MM.1S (cell line): ENCODE measurements around the gene TUFT1.

Source experiments
- DNase-seq: peaks from one replicate; pipeline ENCODE4 v3.0.0-alpha.2; 2015
- H2AFZ ChIP-seq: fragments of 300-600 bp; sonication (generic); 2 replicates; pipeline ENCODE4 v1.6.0; 2016; ENCODE audit warnings: antibody characterized with exemption, low read length
- H3F3A ChIP-seq: fragments of 300-600 bp; sonication (generic); 2 replicates; pipeline ENCODE4 v1.6.1; 2016; ENCODE audit warnings: mild to moderate bottlenecking, antibody characterized with exemption, low read length, moderate library complexity, mixed read lengths; ENCODE audit not compliant: insufficient read depth
- H3K27ac ChIP-seq: fragments of 300-600 bp; sonication (generic); 2 replicates; pipeline ENCODE4 v1.5.1; 2016; ENCODE audit warnings: mild to moderate bottlenecking, low read length
- H3K27me3 ChIP-seq: fragments of 300-600 bp; sonication (generic); replicated peaks from 2 replicates; pipeline ENCODE4 v1.6.0; 2016; ENCODE audit warnings: low read length; ENCODE audit not compliant: insufficient read depth
- H3K36me3 ChIP-seq: fragments of 300-600 bp; sonication (generic); replicated peaks from 2 replicates; pipeline ENCODE4 v1.6.1; 2016; ENCODE audit warnings: mild to moderate bottlenecking, low read length, mixed read lengths; ENCODE audit not compliant: insufficient read depth
- H3K4me1 ChIP-seq: fragments of 300-600 bp; sonication (generic); 2 replicates; pipeline ENCODE4 v1.6.1; 2016; ENCODE audit warnings: low read length, mixed read lengths
- H3K4me2 ChIP-seq: fragments of 300-600 bp; sonication (generic); 2 replicates; pipeline ENCODE4 v1.6.0; 2016; ENCODE audit warnings: low read depth, low read length
- H3K4me3 ChIP-seq: fragments of 300-600 bp; sonication (generic); 2 replicates; pipeline ENCODE4 v1.5.1; 2016; ENCODE audit warnings: low read length, mixed read lengths
- H3K79me2 ChIP-seq: fragments of 300-600 bp; sonication (generic); 2 replicates; pipeline ENCODE4 v1.6.1; 2016; ENCODE audit warnings: mixed run types, low read length, mixed read lengths
- H3K9ac ChIP-seq: fragments of 300-600 bp; sonication (generic); 2 replicates; pipeline ENCODE4 v1.6.1; 2016; ENCODE audit warnings: low read length, mixed read lengths
- H3K9me2 ChIP-seq: fragments of 300-600 bp; sonication (generic); replicated peaks from 2 replicates; pipeline ENCODE4 v1.6.1; 2016; ENCODE audit warnings: mild to moderate bottlenecking, low read length, mixed read lengths; ENCODE audit not compliant: insufficient read depth
- H3K9me3 ChIP-seq: fragments of 300-600 bp; sonication (generic); replicated peaks from 2 replicates; pipeline ENCODE4 v1.6.1; 2016; ENCODE audit warnings: mild to moderate bottlenecking, low read length, mixed read lengths; ENCODE audit not compliant: insufficient read depth
- H4K20me1 ChIP-seq: fragments of 300-600 bp; sonication (generic); 2 replicates; pipeline ENCODE4 v1.6.1; 2016; ENCODE audit warnings: mild to moderate bottlenecking, low read length, moderate library complexity, mixed read lengths; ENCODE audit not compliant: insufficient read depth
- CTCF ChIP-seq: fragments of 300-600 bp; sonication (generic); IDR thresholded peaks from 2 replicates; pipeline ENCODE4 v1.5.1; 2016; ENCODE audit warnings: antibody characterized with exemption, low read length, mixed read lengths
- EZH2 ChIP-seq: fragments of 300-600 bp; sonication (generic); optimal IDR thresholded peaks from 2 replicates; pipeline ENCODE3; 2017; ENCODE audit warnings: low read depth, mild to moderate bottlenecking, antibody characterized with exemption, low read length, mixed read lengths
- EZH2phosphoT487 ChIP-seq: fragments of 300-600 bp; sonication (generic); IDR thresholded peaks from 2 replicates; pipeline ENCODE4 v1.6.1; 2018; ENCODE audit warnings: antibody characterized with exemption, low read length

The TUFT1 gene

GRCh38 chr1:151546011-151546925, 6.2 kb downstream of the TUFT1 start:
- H3F3A ChIP-seq, result no peaks in the 10 kb centered on the region
- no peak overlapping the region for H3K9ac ChIP-seq
- H3K4me1 ChIP-seq, result peaks cover 18% of the 10 kb centered on the region
- DNase-seq, result peak; percentile 3
- H4K20me1 ChIP-seq, result no peaks in the 10 kb centered on the region
- no peak overlapping the region for H3K4me2 ChIP-seq
- H3K4me3 ChIP-seq, result no peak overlapping the region
- no peaks in the 10 kb centered on the region for H3K9me3 ChIP-seq
- no peaks in the 10 kb centered on the region for H3K9me2 ChIP-seq
- no peaks in the 10 kb centered on the region for H3K27me3 ChIP-seq
- no peak overlapping the region for H2AFZ ChIP-seq
- H3K27ac ChIP-seq, result no peak overlapping the region
- H3K79me2 ChIP-seq, result peaks cover 34% of the 10 kb centered on the region
- TF ChIP-seq EZH2phosphoT487 (no peak), CTCF (no peak), EZH2 (no peak)
- no peaks in the 10 kb centered on the region for H3K36me3 ChIP-seq

GRCh38 chr1:151547119-151547899, 7.2 kb downstream of the TUFT1 start:
- Histone ChIP-seq H4K20me1 (no peaks in the 10 kb centered on the region), H3K4me3 (no peak overlapping the region), H3K27me3 (no peaks in the 10 kb centered on the region), H3K9ac (no peak overlapping the region), H3K36me3 (no peaks in the 10 kb centered on the region), H3K4me1 (peaks cover 15% of the 10 kb centered on the region), H2AFZ (no peak overlapping the region), H3K79me2 (peaks cover 27% of the 10 kb centered on the region; the same call in 1 of the 2 replicates), H3K27ac (no peak overlapping the region), H3K4me2 (peak overlapping the region; percentile 5; the same call in 1 of the 2 replicates), H3K9me2 (no peaks in the 10 kb centered on the region), H3K9me3 (no peaks in the 10 kb centered on the region), H3F3A (no peaks in the 10 kb centered on the region)
- TF ChIP-seq EZH2 (no peak), EZH2phosphoT487 (no peak), CTCF (no peak)
- peak; percentile 5 for DNase-seq

- Histone ChIP-seq H3K36me3 (no peaks in the 10 kb centered on the region), H4K20me1 (no peaks in the 10 kb centered on the region), H3K9ac (no peak overlapping the region), H3K27ac (no peak overlapping the region), H3K4me2 (no peak overlapping the region), H3K9me3 (no peaks in the 10 kb centered on the region), H3K27me3 (no peaks in the 10 kb centered on the region), H2AFZ (no peak overlapping the region), H3K79me2 (peaks cover 21% of the 10 kb centered on the region; the same call in 1 of the 2 replicates), H3K4me3 (no peak overlapping the region), H3F3A (no peaks in the 10 kb centered on the region), H3K9me2 (no peaks in the 10 kb centered on the region), H3K4me1 (peaks cover 15% of the 10 kb centered on the region)
- no peak for TF ChIP-seq CTCF
- no peak for TF ChIP-seq EZH2
- TF ChIP-seq EZH2phosphoT487, result no peak
- no peak for DNase-seq
Observed at GRCh38 chr1:151547900-151548230, 7.8 kb downstream of the TUFT1 start.
